H9 (cell line): ENCODE results near the gene KNG1. TPM values are rescaled to one million over a fixed set of nuclear protein-coding genes. Genes with fewer than 3 reads are reported as not detected.

Experiments
- DNase-seq: peaks from one replicate; pipeline ENCODE4 v3.0.0-alpha.2; 2017
- H2AFZ ChIP-seq: one replicate; pipeline ENCODE4 v1.6.1; 2013; ENCODE audit warnings: mild to moderate bottlenecking, low read length, control low read depth, moderate library complexity
- H2AK5ac ChIP-seq: 2 replicates; pipeline ENCODE4 v1.6.1; 2013; ENCODE audit warnings: low read length, control low read depth, mixed read lengths; ENCODE audit not compliant: insufficient read length
- H2BK120ac ChIP-seq: one replicate; pipeline ENCODE4 v1.6.1; 2013; ENCODE audit warnings: low read depth, mild to moderate bottlenecking, low read length, control low read depth, inconsistent platforms; ENCODE audit not compliant: poor library complexity, severe bottlenecking
- H2BK12ac ChIP-seq: 2 replicates; pipeline ENCODE4 v1.6.1; 2013; ENCODE audit warnings: low read length, control low read depth, mixed read lengths, low read depth; ENCODE audit not compliant: insufficient read length
- H2BK15ac ChIP-seq: 2 replicates; pipeline ENCODE4 v1.6.1; 2013; ENCODE audit warnings: low read depth, low read length, control low read depth
- H2BK20ac ChIP-seq: one replicate; pipeline ENCODE4 v1.6.1; 2013; ENCODE audit warnings: low read depth, mild to moderate bottlenecking, low read length, control low read depth, inconsistent platforms; ENCODE audit not compliant: poor library complexity, severe bottlenecking
- H2BK5ac ChIP-seq: 2 replicates; pipeline ENCODE4 v1.6.1; 2013; ENCODE audit warnings: low read length, control low read depth, mixed read lengths; ENCODE audit not compliant: insufficient read length
- H3K14ac ChIP-seq: 2 replicates; pipeline ENCODE4 v1.6.1; 2013; ENCODE audit warnings: low read length, control low read depth; ENCODE audit not compliant: insufficient read depth
- H3K18ac ChIP-seq: 2 replicates; pipeline ENCODE4 v1.6.1; 2013; ENCODE audit warnings: low read depth, mild to moderate bottlenecking, mixed read lengths, low read length, control low read depth; ENCODE audit not compliant: insufficient read length
- H3K23ac ChIP-seq: 2 replicates; pipeline ENCODE4 v1.6.1; 2013; ENCODE audit warnings: low read length, control low read depth, mixed read lengths, low read depth; ENCODE audit not compliant: insufficient read length
- H3K23me2 ChIP-seq: 2 replicates; pipeline ENCODE4 v1.6.1; 2013; ENCODE audit warnings: low read depth, mild to moderate bottlenecking, mixed read lengths, low read length, control low read depth; ENCODE audit not compliant: insufficient read length, poor library complexity, severe bottlenecking
- H3K27ac ChIP-seq: 2 replicates; pipeline ENCODE4 v1.5.1; 2013; ENCODE audit warnings: low read length, control low read depth, mixed read lengths, low read depth; ENCODE audit not compliant: insufficient read length
- H3K27me3 ChIP-seq: 2 replicates; pipeline ENCODE4 v1.6.1; 2013; ENCODE audit warnings: low read length, control low read depth, inconsistent platforms; ENCODE audit not compliant: insufficient read depth
- H3K4ac ChIP-seq: 2 replicates; pipeline ENCODE4 v1.6.1; 2013; ENCODE audit warnings: low read depth, mild to moderate bottlenecking, control low read depth, inconsistent platforms, low read length, moderate library complexity
- H3K4me1 ChIP-seq: 2 replicates; pipeline ENCODE4 v1.6.1; 2013; ENCODE audit warnings: low read length, control low read depth, inconsistent platforms; ENCODE audit not compliant: insufficient read depth
- H3K4me2 ChIP-seq: 2 replicates; pipeline ENCODE4 v1.6.1; 2013; ENCODE audit warnings: low read length, control low read depth, mixed read lengths; ENCODE audit not compliant: insufficient read length, insufficient read depth
- H3K56ac ChIP-seq: 2 replicates; pipeline ENCODE4 v1.6.1; 2013; ENCODE audit warnings: low read depth, mild to moderate bottlenecking, mixed read lengths, low read length, control low read depth; ENCODE audit not compliant: insufficient read length
- H3K79me1 ChIP-seq: 2 replicates; pipeline ENCODE4 v1.6.1; 2013; ENCODE audit warnings: low read depth, mild to moderate bottlenecking, moderate library complexity, low read length, control low read depth, inconsistent platforms; ENCODE audit not compliant: insufficient read depth, poor library complexity, severe bottlenecking
- H3K79me2 ChIP-seq: 2 replicates; pipeline ENCODE4 v1.6.1; 2013; ENCODE audit warnings: low read length, control low read depth, inconsistent platforms; ENCODE audit not compliant: insufficient read depth
- H3K9ac ChIP-seq: 2 replicates; pipeline ENCODE4 v1.6.1; 2013; ENCODE audit warnings: low read length, control low read depth, mixed read lengths; ENCODE audit not compliant: insufficient read length; ENCODE audit errors: extremely low read depth
- H3K9me3 ChIP-seq: one replicate; pipeline ENCODE4 v1.6.1; 2013; ENCODE audit warnings: low read depth, low read length, inconsistent platforms; ENCODE audit not compliant: control insufficient read depth
- H3T11ph ChIP-seq: one replicate; pipeline ENCODE4 v1.6.1; 2013; ENCODE audit warnings: mild to moderate bottlenecking, low read length, control low read depth, inconsistent platforms
- H4K20me1 ChIP-seq: one replicate; pipeline ENCODE4 v1.6.1; 2013; ENCODE audit not compliant: control insufficient read depth, insufficient read length, insufficient read depth
- H4K5ac ChIP-seq: 2 replicates; pipeline ENCODE4 v1.6.1; 2013; ENCODE audit warnings: low read depth, mild to moderate bottlenecking, mixed read lengths, low read length, control low read depth; ENCODE audit not compliant: insufficient read length
- H4K8ac ChIP-seq: replicated peaks from 2 replicates; pipeline ENCODE4 v1.6.1; 2013; ENCODE audit warnings: low read length, control low read depth, mixed read lengths, low read depth; ENCODE audit not compliant: insufficient read length
- H4K91ac ChIP-seq: 2 replicates; pipeline ENCODE4 v1.6.1; 2013; ENCODE audit warnings: low read depth, mild to moderate bottlenecking, moderate library complexity, mixed read lengths, low read length, control low read depth; ENCODE audit not compliant: insufficient read length
- H3K27ac Mint-ChIP-seq, 3 experiments: 2 replicates in 2 of 3; 3 replicates in 1 of 3; pipeline ENCODE4 v1.8.0; 2020 to 2021; ENCODE audit warnings: mixed read lengths in 3 of 3, mild to moderate bottlenecking in 1 of 3, moderate library complexity in 1 of 3
- H3K27me3 Mint-ChIP-seq: 2 replicates; pipeline ENCODE4 v1.8.0; 2021; ENCODE audit warnings: low read depth, mild to moderate bottlenecking, moderate library complexity, mixed read lengths
- H3K36me3 Mint-ChIP-seq, 3 experiments: 2 replicates in 2 of 3; 3 replicates in 1 of 3; pipeline ENCODE4 v1.8.0; 2020 to 2021; ENCODE audit warnings: low read depth in 3 of 3, mixed read lengths in 3 of 3; ENCODE audit not compliant: insufficient read depth in 1 of 3
- H3K4me1 Mint-ChIP-seq, 2 experiments: 2 replicates each; pipeline ENCODE4 v1.8.0; 2020; ENCODE audit warnings: mixed read lengths in 2 of 2
- H3K4me3 Mint-ChIP-seq, 2 experiments: 2 replicates in 1 of 2; 3 replicates in 1 of 2; pipeline ENCODE4 v1.8.0; 2020 to 2021; ENCODE audit warnings: mild to moderate bottlenecking in 2 of 2, mixed read lengths in 2 of 2, moderate library complexity in 1 of 2
- H3K9me3 Mint-ChIP-seq, 2 experiments: 2 replicates in 1 of 2; 3 replicates in 1 of 2; pipeline ENCODE4 v1.8.0; 2020; ENCODE audit warnings: mild to moderate bottlenecking in 2 of 2, mixed read lengths in 2 of 2, moderate library complexity in 1 of 2
- WGBS: extraction: QIAGEN DNeasy Blood & Tissue Kit; methylation state at CpG from one replicate; pipeline ENCODE4 v1.1.7; 2013; ENCODE audit warnings: missing lambda C conversion rate, low lambda C conversion rate, mixed read lengths; ENCODE audit not compliant: insufficient read length; ENCODE audit errors: extremely low coverage; 5-methylcytosine and 5-hydroxymethylcytosine counted together
- total RNA-seq: library from RNA; stranded (reverse); gene quantifications from 2 replicates; pipeline ENCODE4 v1.2.1, GENCODE V29; 2021
- TF ChIP-seq, protein P1 (sequence below): fragments of 200-600 bp; sonication (generic); conservative IDR thresholded peaks from 3 replicates; pipeline ENCODE4 v1.8.0; 2021; ENCODE audit warnings: antibody characterized with exemption, mild to moderate bottlenecking

KNG1 gene
- total RNA-seq, 1 experiment from 2014 or later, result not detected

GRCh38 chr3:186691676-186692075, 25.5 kb upstream of the KNG1 start:
- H3K4me1 Mint-ChIP-seq, result no peaks in the 10 kb centered on the region
- Histone ChIP-seq H3K9ac (no peak overlapping the region), H2BK120ac (no peak overlapping the region), H3K79me2 (no peaks in the 10 kb centered on the region), H3K14ac (no peak overlapping the region), H3K27ac (no peak overlapping the region), H3K23ac (no peak overlapping the region), H3K4me1 (no peaks in the 10 kb centered on the region), H2AFZ (no peak overlapping the region), H4K20me1 (no peaks in the 10 kb centered on the region), H2BK15ac (no peak overlapping the region), H2BK5ac (no peak overlapping the region), H3K9me3 (no peaks in the 10 kb centered on the region), H2AK5ac (no peak overlapping the region), H3K56ac (no peak overlapping the region), H4K8ac (no peak overlapping the region), H3K18ac (no peak overlapping the region), H3K23me2 (no peaks in the 10 kb centered on the region), H4K91ac (no peak overlapping the region), H3K27me3 (no peaks in the 10 kb centered on the region), H4K5ac (no peak overlapping the region), H2BK12ac (no peak overlapping the region), H3K79me1 (no peaks in the 10 kb centered on the region), H3T11ph (no peak overlapping the region), H2BK20ac (no peak overlapping the region), H3K4me2 (no peak overlapping the region), H3K4ac (no peak overlapping the region)
- no peak overlapping the region for H3K27ac Mint-ChIP-seq
- peaks cover 0 to 2% (median 0%) of the 10 kb centered on the region in 3 experiments; a peak in 2 of 7 replicates for H3K36me3 Mint-ChIP-seq
- TF ChIP-seq, protein P1, sequence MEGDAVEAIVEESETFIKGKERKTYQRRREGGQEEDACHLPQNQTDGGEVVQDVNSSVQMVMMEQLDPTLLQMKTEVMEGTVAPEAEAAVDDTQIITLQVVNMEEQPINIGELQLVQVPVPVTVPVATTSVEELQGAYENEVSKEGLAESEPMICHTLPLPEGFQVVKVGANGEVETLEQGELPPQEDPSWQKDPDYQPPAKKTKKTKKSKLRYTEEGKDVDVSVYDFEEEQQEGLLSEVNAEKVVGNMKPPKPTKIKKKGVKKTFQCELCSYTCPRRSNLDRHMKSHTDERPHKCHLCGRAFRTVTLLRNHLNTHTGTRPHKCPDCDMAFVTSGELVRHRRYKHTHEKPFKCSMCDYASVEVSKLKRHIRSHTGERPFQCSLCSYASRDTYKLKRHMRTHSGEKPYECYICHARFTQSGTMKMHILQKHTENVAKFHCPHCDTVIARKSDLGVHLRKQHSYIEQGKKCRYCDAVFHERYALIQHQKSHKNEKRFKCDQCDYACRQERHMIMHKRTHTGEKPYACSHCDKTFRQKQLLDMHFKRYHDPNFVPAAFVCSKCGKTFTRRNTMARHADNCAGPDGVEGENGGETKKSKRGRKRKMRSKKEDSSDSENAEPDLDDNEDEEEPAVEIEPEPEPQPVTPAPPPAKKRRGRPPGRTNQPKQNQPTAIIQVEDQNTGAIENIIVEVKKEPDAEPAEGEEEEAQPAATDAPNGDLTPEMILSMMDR, result no peak
- H3K4me3 Mint-ChIP-seq, result no peak overlapping the region
- peaks cover 2% of the 10 kb centered on the region for H3K27me3 Mint-ChIP-seq
- DNase-seq, result no peak
- H3K9me3 Mint-ChIP-seq, result 0 out of 5 replicates have a peak, but pooled peaks cover under 1 to 3% of the 10 kb centered on the region in 2 experiments
- no CpG with 5 or more reads among the region's 7 CpGs for WGBS
